Measurements from ENCODE around the gene KLC1. TPM values are rescaled to one million over a fixed set of nuclear protein-coding genes. Genes with fewer than 3 reads are reported as not detected.

KLC1 gene
- total RNA-seq, 2 donors from 2014 or later, result 185 to 201 TPM

DNA sequence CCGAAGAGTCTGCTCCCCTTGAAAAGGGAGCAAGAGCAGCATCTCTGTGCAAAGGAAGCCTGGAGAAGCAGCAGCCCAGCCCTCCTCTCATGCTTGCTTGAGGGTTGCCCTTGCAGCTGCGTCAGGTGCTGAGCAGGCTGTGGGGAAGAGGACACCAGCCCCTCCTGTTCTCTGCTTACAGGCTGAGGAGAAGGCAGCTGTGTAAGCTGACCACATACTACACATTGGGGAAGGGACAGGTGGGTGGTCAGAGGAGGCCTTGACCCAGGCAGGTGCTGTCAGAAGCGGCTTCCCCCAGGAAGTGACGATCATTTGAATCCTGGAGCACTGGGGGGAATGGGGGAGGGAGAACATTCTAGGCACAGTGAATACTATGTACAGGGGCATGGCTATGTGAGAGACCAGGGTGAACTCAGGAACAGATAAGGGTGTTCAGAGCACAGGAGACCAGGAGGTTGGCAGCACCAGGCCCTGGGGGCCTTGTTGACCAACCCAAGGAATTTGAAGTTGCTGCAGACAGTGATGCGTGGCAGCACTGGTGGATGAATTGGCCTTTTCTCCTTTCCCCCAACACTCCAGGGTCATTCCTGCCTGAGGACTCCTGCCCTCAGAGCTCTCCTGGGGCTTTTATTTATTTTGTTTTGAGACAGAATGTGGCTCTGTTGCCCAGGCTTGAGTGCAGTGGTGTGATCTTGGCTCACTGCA is 2.7 kb upstream of the KLC1 start:
- no peaks in the 10 kb centered on the region for H3K36me3 ChIP-seq
- H3K27ac ChIP-seq, result peak overlapping the region in 1 of 2 donors; percentile 31
- no peak overlapping the region for H3K4me3 ChIP-seq
- no peaks in the 10 kb centered on the region for H3K9me3 ChIP-seq
- H3K27me3 ChIP-seq, result no peaks in the 10 kb centered on the region
- TF ChIP-seq, protein P1, sequence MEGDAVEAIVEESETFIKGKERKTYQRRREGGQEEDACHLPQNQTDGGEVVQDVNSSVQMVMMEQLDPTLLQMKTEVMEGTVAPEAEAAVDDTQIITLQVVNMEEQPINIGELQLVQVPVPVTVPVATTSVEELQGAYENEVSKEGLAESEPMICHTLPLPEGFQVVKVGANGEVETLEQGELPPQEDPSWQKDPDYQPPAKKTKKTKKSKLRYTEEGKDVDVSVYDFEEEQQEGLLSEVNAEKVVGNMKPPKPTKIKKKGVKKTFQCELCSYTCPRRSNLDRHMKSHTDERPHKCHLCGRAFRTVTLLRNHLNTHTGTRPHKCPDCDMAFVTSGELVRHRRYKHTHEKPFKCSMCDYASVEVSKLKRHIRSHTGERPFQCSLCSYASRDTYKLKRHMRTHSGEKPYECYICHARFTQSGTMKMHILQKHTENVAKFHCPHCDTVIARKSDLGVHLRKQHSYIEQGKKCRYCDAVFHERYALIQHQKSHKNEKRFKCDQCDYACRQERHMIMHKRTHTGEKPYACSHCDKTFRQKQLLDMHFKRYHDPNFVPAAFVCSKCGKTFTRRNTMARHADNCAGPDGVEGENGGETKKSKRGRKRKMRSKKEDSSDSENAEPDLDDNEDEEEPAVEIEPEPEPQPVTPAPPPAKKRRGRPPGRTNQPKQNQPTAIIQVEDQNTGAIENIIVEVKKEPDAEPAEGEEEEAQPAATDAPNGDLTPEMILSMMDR (IDR thresholded peaks at IDR 0.05), result no peak
- H3K4me1 ChIP-seq, result peaks cover 0 to 50% of the 10 kb centered on the region in 2 donors
- no peak for DNase-seq (ENCODE audit: low spot score)

DNA sequence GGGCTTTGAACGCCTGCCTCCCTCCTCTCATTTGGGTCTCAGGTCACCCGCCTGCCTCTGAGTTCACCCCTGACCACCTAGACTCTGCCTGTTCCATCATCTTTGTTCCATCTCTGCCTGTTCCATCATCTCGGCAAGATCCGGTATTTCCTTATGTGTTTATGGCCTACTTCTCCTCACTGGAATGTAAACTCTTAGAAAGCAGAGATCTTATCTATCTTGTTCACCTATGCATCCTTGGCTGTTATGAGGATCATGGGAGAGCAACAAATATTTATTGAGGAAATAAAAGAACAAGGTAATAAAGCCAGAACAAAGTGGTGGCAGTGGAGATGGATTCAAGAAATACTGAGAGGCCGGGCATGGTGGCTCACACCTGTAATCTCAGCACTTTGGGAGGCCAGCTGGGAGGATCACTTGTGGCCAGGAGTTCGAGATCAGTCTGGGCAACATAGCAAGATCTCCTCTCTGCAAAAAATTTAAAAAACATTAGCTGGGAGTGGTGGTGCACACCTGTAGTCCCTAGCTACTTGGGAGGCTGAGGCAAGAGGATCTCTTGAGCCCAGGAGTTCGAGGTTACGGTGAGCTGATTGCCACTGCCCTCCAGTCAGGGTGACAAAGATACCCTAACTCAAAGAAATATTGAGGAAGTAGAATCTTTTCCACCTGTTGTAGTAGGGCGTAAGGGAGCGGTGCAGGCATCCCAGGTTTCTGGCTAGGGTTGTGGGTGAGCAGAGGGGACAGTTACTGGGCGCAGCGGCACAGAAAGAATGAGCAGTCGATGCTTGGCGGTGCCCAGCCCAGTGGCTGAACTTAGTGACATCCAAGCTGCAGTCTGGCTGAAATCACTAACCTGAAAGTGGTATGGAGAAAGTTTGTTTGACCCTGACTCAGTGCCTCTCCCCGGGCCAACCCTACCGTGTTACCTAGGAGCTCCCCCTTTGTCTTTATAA is 1.7 kb upstream of the KLC1 start:
- Histone ChIP-seq H3K36me3 (no peaks in the 10 kb centered on the region), H3K4me3 (no peak overlapping the region), H3K9me3 (no peaks in the 10 kb centered on the region), H3K27ac (peak overlapping the region; percentile 99 to 100), H3K27me3 (no peaks in the 10 kb centered on the region), H3K4me1 (peaks cover 0 to 60% of the 10 kb centered on the region in 2 donors)
- TF ChIP-seq, protein P1 (IDR thresholded peaks at IDR 0.05), result no peak
- no peak for DNase-seq (ENCODE audit: low spot score)

DNA sequence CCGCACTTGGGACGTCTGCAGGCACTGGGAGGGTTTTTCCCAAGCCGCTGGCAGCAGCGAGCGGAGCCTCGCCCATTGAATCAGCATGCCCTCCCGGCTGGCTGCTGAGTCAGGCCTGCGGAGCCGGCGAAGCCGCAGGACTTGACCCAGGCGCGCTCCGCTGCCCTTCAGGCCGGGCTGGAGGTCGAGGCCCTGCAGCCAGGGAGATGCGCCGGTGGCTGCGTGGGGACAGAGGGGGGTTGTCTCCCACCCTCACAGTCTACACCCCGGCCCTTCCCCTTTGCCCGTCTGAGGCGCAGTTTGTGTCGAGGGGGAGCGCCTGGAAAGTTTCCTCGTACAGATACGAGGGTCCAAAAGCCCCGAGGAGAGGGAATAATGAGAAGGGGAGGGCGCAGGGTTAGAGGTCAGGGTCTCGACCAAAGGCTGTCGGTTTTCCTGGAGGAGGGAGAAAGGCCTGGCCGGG is 759 bp upstream of the KLC1 start:
- peak overlapping the region; percentile 99 to 100 for H3K27ac ChIP-seq
- TF ChIP-seq, protein P1 (IDR thresholded peaks at IDR 0.05), result no peak
- H3K9me3 ChIP-seq, result no peaks in the 10 kb centered on the region
- peak overlapping the region; percentile 99 for H3K4me3 ChIP-seq
- H3K4me1 ChIP-seq, result peaks cover 0 to 68% of the 10 kb centered on the region in 2 donors
- H3K36me3 ChIP-seq, result no peaks in the 10 kb centered on the region
- no peaks in the 10 kb centered on the region for H3K27me3 ChIP-seq
- DNase-seq (ENCODE audit: low spot score), result peak; percentile 86

DNA sequence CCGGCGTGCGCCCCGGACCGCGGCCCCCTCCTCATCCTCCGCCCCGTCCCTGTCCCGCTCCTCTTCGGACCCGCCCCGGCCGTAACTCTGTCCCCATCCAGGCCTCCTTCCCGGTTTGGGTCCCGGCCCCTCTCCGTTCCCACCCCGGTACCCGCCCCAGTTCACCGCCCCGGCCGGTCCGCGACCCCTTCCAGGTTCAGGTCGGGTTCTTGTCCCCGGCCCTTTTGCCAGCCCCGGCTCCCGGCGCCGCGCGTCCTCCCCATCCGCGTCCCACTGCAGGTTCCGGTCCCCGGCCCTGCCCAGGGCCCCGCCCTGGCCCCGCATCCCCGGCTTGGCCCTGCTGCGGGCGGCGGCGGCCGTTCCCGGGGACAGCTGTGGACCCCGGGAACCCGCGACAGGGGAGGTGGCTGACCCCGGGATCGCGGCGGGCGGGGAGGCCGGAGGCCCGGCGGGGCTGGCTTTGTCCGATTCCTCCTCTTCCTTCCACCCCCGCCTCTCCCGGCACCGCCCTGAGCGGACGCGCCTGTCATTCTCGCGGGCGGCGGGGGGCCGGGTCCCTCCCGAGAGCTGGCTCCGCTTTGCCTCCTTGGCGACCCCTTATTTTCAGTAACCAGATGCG is 601 bp downstream of the KLC1 start:
- TF ChIP-seq, protein P1 (IDR thresholded peaks at IDR 0.05), result no peak
- no peak for DNase-seq (ENCODE audit: low spot score)
- Histone ChIP-seq H3K27ac (peak overlapping the region; percentile 99 to 100), H3K4me3 (peak overlapping the region; percentile 99), H3K36me3 (no peaks in the 10 kb centered on the region), H3K4me1 (peaks cover 0 to 69% of the 10 kb centered on the region in 2 donors), H3K27me3 (no peaks in the 10 kb centered on the region), H3K9me3 (no peaks in the 10 kb centered on the region)

DNA sequence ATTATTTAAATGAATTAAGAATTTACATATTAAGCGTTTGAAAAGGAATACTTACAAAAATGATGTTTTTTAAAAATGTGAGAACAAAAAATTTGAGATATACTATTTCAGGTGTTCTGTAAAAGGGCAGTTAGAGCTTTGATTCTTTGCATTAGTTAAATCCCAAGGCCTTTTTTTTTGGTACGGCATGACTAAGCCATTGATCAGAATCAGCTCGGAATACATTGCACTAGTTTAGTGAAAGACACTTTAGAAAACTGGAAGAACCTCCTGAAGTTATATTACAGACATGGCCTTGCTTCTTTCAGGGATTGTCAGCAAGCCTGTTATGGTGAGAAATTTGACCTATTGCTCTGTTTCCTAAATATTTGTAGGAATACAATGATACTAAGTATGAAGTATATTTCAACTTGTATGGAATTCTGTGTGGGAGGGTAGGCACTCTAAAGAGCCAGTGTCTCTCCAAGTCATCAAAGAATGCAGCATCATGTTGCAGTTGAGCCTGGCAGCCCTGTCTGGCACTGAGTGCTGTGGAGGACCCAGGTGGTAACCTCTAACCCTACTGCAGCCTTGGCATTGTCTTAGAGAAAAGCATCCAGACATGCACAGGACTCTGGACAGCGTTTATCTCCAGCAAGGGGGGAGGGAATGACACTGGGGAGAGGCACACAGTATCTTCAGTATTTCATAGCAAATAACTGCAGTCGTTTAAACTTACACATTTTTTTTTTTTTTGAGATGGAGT is 1.5 kb downstream of the KLC1 start:
- Histone ChIP-seq H3K9me3 (no peaks in the 10 kb centered on the region), H3K4me1 (peaks cover 0 to 69% of the 10 kb centered on the region in 2 donors), H3K36me3 (no peaks in the 10 kb centered on the region), H3K27ac (peak overlapping the region; percentile 99 to 100), H3K4me3 (peak overlapping the region; percentile 99), H3K27me3 (no peaks in the 10 kb centered on the region)
- TF ChIP-seq, protein P1 (IDR thresholded peaks at IDR 0.05), result no peak
- DNase-seq (ENCODE audit: low spot score), result no peak

Measured in right atrium auricular region (tissue), 2 donors.